T47D (cell line): ENCODE results near the gene TSEN15.
"Not testable (repeated sequence)": the region's sequence is repeated elsewhere in the genome, so short reads cannot be mapped to it uniquely, and the experiment has no call there.

Experiments used
- DNase-seq, 2 experiments: peaks; one replicate each; pipeline versions ENCODE4 v3.0.0 to v3.0.0-alpha.2; 2011 to 2012; ENCODE audit warnings: low read depth in 1 of 2, low spot score in 1 of 2
- JUND ChIP-seq: IDR thresholded peaks from 2 replicates; pipeline ENCODE4 v1.6.1; 2012; ENCODE audit warnings: low read depth
- in situ Hi-C: cut with HindIII; loops from 2 replicates; pipeline ENCODE4 v1.10.0; 2016; ENCODE audit warnings: low sequenced_read_pairs, low pct_unique_long_range_greater_than_20kb

Gene TSEN15

GRCh38 chr1:184035719-184036516 lies 15.6 kb upstream of the TSEN15 start:
- in situ Hi-C loops: no loop called here
- no peak for TF ChIP-seq JUND
- peak in 1 of 2 experiments; percentile 34 for DNase-seq

GRCh38 chr1:184036517-184036949 lies 15.0 kb upstream of the TSEN15 start:
- TF ChIP-seq JUND: no peak
- in situ Hi-C loops: no loop called here
- no peak for DNase-seq

GRCh38 chr1:184037849-184038591 lies 13.5 kb upstream of the TSEN15 start:
- in situ Hi-C loops: no loop called here
- no peak for DNase-seq
- no peak for TF ChIP-seq JUND

GRCh38 chr1:184039126-184039525 lies 12.4 kb upstream of the TSEN15 start:
- in situ Hi-C loops: no loop called here
- no peak for TF ChIP-seq JUND
- no peak for DNase-seq

GRCh38 chr1:184041731-184042130 lies 9.8 kb upstream of the TSEN15 start:
- no peak for DNase-seq
- in situ Hi-C loops: no loop called here
- TF ChIP-seq JUND: no peak

GRCh38 chr1:184043315-184043714 lies 8.2 kb upstream of the TSEN15 start:
- in situ Hi-C loops, DNase-seq: not testable (repeated sequence)

GRCh38 chr1:184044603-184045376 lies 6.7 kb upstream of the TSEN15 start:
- TF ChIP-seq JUND: no peak
- DNase-seq: no peak
- in situ Hi-C loops: no loop called here

GRCh38 chr1:184047541-184047940 lies 4.0 kb upstream of the TSEN15 start:
- DNase-seq, in situ Hi-C loops: not testable (repeated sequence)

- no peak for TF ChIP-seq JUND
- no peak for DNase-seq
- in situ Hi-C loops: no loop called here
Measured at GRCh38 chr1:184048561-184049240, 2.8 kb upstream of the TSEN15 start.

GRCh38 chr1:184049291-184049690 lies 2.2 kb upstream of the TSEN15 start:
- no peak for TF ChIP-seq JUND
- DNase-seq: no peak
- in situ Hi-C loops: no loop called here

GRCh38 chr1:184049836-184050468 lies 1.6 kb upstream of the TSEN15 start:
- DNase-seq: no peak
- TF ChIP-seq JUND: no peak
- in situ Hi-C loops: no loop called here

GRCh38 chr1:184050636-184051035 lies 894 bp upstream of the TSEN15 start:
- in situ Hi-C loops: no loop called here
- DNase-seq: no peak
- TF ChIP-seq JUND: no peak
